ENCODE data around the gene NIP7.

Gene NIP7

GRCh38 chr16:69318911-69319289 is 20.7 kb upstream of the NIP7 start:
- no peak for DNase-seq (ENCODE audit: low read depth)

- DNase-seq (ENCODE audit: low read depth) = no peak
Observed at GRCh38 chr16:69319381-69319780, 20.2 kb upstream of the NIP7 start.

GRCh38 chr16:69319826-69320739 is 19.5 kb upstream of the NIP7 start:
- no peak for DNase-seq (ENCODE audit: low read depth)

GRCh38 chr16:69320740-69321073 is 18.9 kb upstream of the NIP7 start:
- DNase-seq (ENCODE audit: low read depth) = no peak

- DNase-seq (ENCODE audit: low read depth) = no peak
Observed at GRCh38 chr16:69321080-69321479, 18.5 kb upstream of the NIP7 start.

GRCh38 chr16:69322343-69322742 is 17.2 kb upstream of the NIP7 start:
- DNase-seq (ENCODE audit: low read depth) = no peak

- DNase-seq (ENCODE audit: low read depth) = no peak
Observed at GRCh38 chr16:69323415-69323814, 16.2 kb upstream of the NIP7 start.

- no peak for DNase-seq (ENCODE audit: low read depth)
Observed at GRCh38 chr16:69324013-69324531, 15.5 kb upstream of the NIP7 start.

- no peak for DNase-seq (ENCODE audit: low read depth)
Observed at GRCh38 chr16:69324585-69325253, 14.9 kb upstream of the NIP7 start.

GRCh38 chr16:69325784-69326171 is 13.8 kb upstream of the NIP7 start:
- DNase-seq (ENCODE audit: low read depth) = no peak

- no peak for DNase-seq (ENCODE audit: low read depth)
Observed at GRCh38 chr16:69326172-69326873, 13.2 kb upstream of the NIP7 start.

- no peak for DNase-seq (ENCODE audit: low read depth)
Observed at GRCh38 chr16:69327585-69328310, 11.8 kb upstream of the NIP7 start.

GRCh38 chr16:69328854-69329316 is 10.7 kb upstream of the NIP7 start:
- no peak for DNase-seq (ENCODE audit: low read depth)

GRCh38 chr16:69329369-69330285 is 9.9 kb upstream of the NIP7 start:
- DNase-seq (ENCODE audit: low read depth) = peak; percentile 22

GRCh38 chr16:69330286-69331109 is 9.1 kb upstream of the NIP7 start, which contains the start of gene PDF:
TSS of gene PDF (minus strand) at chr16:69330588. CDS start at chr16:69330570, 18 bp downstream.
- DNase-seq (ENCODE audit: low read depth) = peak; percentile 52

- DNase-seq (ENCODE audit: low read depth) = no peak
Observed at GRCh38 chr16:69334696-69335095, 4.9 kb upstream of the NIP7 start.

GRCh38 chr16:69338557-69339288 is 849 bp upstream of the NIP7 start:
- peak; percentile 34 for DNase-seq (ENCODE audit: low read depth)

- DNase-seq (ENCODE audit: low read depth) = no peak
Observed at GRCh38 chr16:69340095-69340644, 598 bp downstream of the NIP7 start.

GRCh38 chr16:69344171-69344570 is 4.6 kb downstream of the NIP7 start:
- no peak for DNase-seq (ENCODE audit: low read depth)

Data from stimulated activated CD8-positive, alpha-beta memory T cell treated with anti-CD3 and anti-CD28 coated beads, Interleukin-15, amount 100 ng/mL, for 1 hour (primary cell).